K562 (cell line): ENCODE data around the gene TIMM22. TPM values are rescaled to one million over a fixed set of nuclear protein-coding genes. Genes with fewer than 3 reads are reported as not detected.

Source experiments
- ATAC-seq: fragments of 200-7000 bp; cut with Tn5 transposase; 3 replicates; pipeline ENCODE4 v1.9.1; 2020; ENCODE audit warnings: moderate library complexity
- BruUV-seq: library from RNA; stranded (reverse); fragments of 400-500 nt; replicated peaks from 2 replicates; lab custom pipeline; 2021; lab: Mats Ljungman, UMichigan
- CTCF ChIA-PET: fragments of 300-600 bp; formaldehyde crosslinking; extraction: SDS; loops from one replicate; lab custom pipeline; 2021; ENCODE audit warnings: low intra/inter-chr PET ratio; lab: Yijun Ruan, JAX
- POLR2A ChIA-PET: fragments of 300-600, 350-650 bp; sonication (Branson Sonifier 250); formaldehyde crosslinking; extraction: SDS; loops from one replicate; lab custom pipeline; 2021; ENCODE audit warnings: antibody characterized with exemption, inconsistent platforms; lab: Yijun Ruan, JAX
- DNase-seq, 4 experiments: peaks; one replicate each; pipeline versions ENCODE4 v3.0.0 to v3.0.0-alpha.2; 2011 to 2018; ENCODE audit warnings: low spot score in 3 of 4, mixed read lengths in 3 of 4; ENCODE audit errors: extremely low read depth in 1 of 4
- FAIRE-seq: peaks from 2 replicates; lab custom pipeline; 2011; peaks lifted over from hg19 to GRCh38; lab: Jason Lieb, UNC
- H2AFZ ChIP-seq: 2 replicates; pipeline ENCODE4 v1.6.0; 2011; ENCODE audit warnings: low read depth, low read length, control low read depth, inconsistent platforms
- H3K27ac ChIP-seq: fragments of 200-600 bp; 3 replicates; pipeline ENCODE4 v1.8.0; 2011; ENCODE audit warnings: low read depth, mild to moderate bottlenecking, control low read depth, inconsistent platforms, low read length, moderate library complexity, mixed read lengths; ENCODE audit errors: extremely low read depth
- H3K27me3 ChIP-seq, 2 experiments: fragments of 300-600 bp in 1 of 2; 2 replicates in 1 of 2; 3 replicates in 1 of 2; pipeline versions ENCODE4 v1.6.0 to v1.8.0; 2011; ENCODE audit warnings: inconsistent platforms in 2 of 2, low read length in 2 of 2, mild to moderate bottlenecking in 1 of 2, mixed read lengths in 1 of 2, moderate library complexity in 1 of 2; ENCODE audit not compliant: control insufficient read depth in 2 of 2, insufficient read depth in 2 of 2
- H3K36me3 ChIP-seq: fragments of 300-600 bp; 3 replicates; pipeline ENCODE4 v1.8.0; 2011; ENCODE audit warnings: mild to moderate bottlenecking, low read length, inconsistent platforms; ENCODE audit not compliant: control insufficient read depth, insufficient read depth
- H3K4me1 ChIP-seq, 2 experiments: fragments of 200-600 bp in 1 of 2; replicated peaks in 1 of 2; 2 replicates in 1 of 2; 3 replicates in 1 of 2; pipeline versions ENCODE4 v1.5.1 to v1.8.0; 2011; ENCODE audit warnings: inconsistent platforms in 2 of 2, low read length in 2 of 2, mild to moderate bottlenecking in 1 of 2, mixed read lengths in 1 of 2, moderate library complexity in 1 of 2; ENCODE audit not compliant: control insufficient read depth in 2 of 2, insufficient read depth in 2 of 2
- H3K4me2 ChIP-seq: 2 replicates; pipeline ENCODE4 v1.6.1; 2011; ENCODE audit warnings: low read length, control low read depth, inconsistent platforms, mixed read lengths; ENCODE audit not compliant: insufficient read depth
- H3K4me3 ChIP-seq: fragments of 200-600 bp; sonication (generic), shearing (Covaris generic); 2 replicates; pipeline ENCODE4 v1.5.1; 2016; ENCODE audit warnings: control low read depth, inconsistent platforms
- H3K79me2 ChIP-seq: fragments of 200-600 bp; 3 replicates; pipeline ENCODE4 v1.8.0; 2011; ENCODE audit warnings: low read length, inconsistent platforms; ENCODE audit not compliant: control insufficient read depth, insufficient read depth
- H3K9ac ChIP-seq, 2 experiments: 2 replicates each; pipeline versions ENCODE4 v1.6.0 to v1.6.1; 2011; ENCODE audit warnings: low read depth in 2 of 2, low read length in 2 of 2, control low read depth in 1 of 2, inconsistent platforms in 1 of 2, mild to moderate bottlenecking in 1 of 2, mixed read lengths in 1 of 2; ENCODE audit not compliant: insufficient read depth in 1 of 2
- H3K9me1 ChIP-seq: one replicate; pipeline ENCODE4 v1.6.0; 2011; ENCODE audit warnings: inconsistent platforms, mild to moderate bottlenecking, low read length, moderate library complexity; ENCODE audit not compliant: control insufficient read depth, insufficient read depth
- H3K9me3 ChIP-seq: replicated peaks from 2 replicates; pipeline ENCODE4 v1.5.1; 2011; ENCODE audit warnings: low read depth, low read length, inconsistent platforms; ENCODE audit not compliant: control insufficient read depth, insufficient read depth
- H4K20me1 ChIP-seq: replicated peaks from 2 replicates; pipeline ENCODE4 v1.6.1; 2011; ENCODE audit warnings: low read length, inconsistent platforms, mixed read lengths; ENCODE audit not compliant: control insufficient read depth, insufficient read depth
- HMBOX1 ChIP-seq: sonication (generic); IDR thresholded peaks from 2 replicates; pipeline ENCODE4 v1.6.1; 2016
- MGA ChIP-seq: fragments of 450-650 bp; IDR thresholded peaks from 2 replicates; pipeline ENCODE4 v1.6.1; 2016; ENCODE audit warnings: mild to moderate bottlenecking, moderate library complexity
- PHTF2 ChIP-seq: fragments of 250-450 bp; sonication (Bioruptor Pico); IDR thresholded peaks from 2 replicates; pipeline ENCODE4 v1.5.0; 2021; ENCODE audit warnings: mild to moderate bottlenecking
- RBM15 ChIP-seq: fragments of 200-400 bp; formaldehyde crosslinking; IDR thresholded peaks from 2 replicates; pipeline ENCODE4 v1.6.1; 2018; ENCODE audit warnings: mild to moderate bottlenecking, low read length, moderate library complexity; ENCODE audit not compliant: insufficient read depth
- RBM34 ChIP-seq: fragments of 200-400 bp; formaldehyde crosslinking; IDR thresholded peaks from 2 replicates; pipeline ENCODE4 v1.6.1; 2018; ENCODE audit warnings: low read length, borderline replicate concordance; ENCODE audit not compliant: insufficient read depth
- TEAD4 ChIP-seq, 2 experiments: sonication (generic) in 1 of 2; formaldehyde crosslinking in 1 of 2; IDR thresholded peaks; 2 replicates each; pipeline versions ENCODE4 v1.6.1 to v1.8.0; 2012 to 2022; ENCODE audit warnings: borderline replicate concordance in 1 of 2, inconsistent platforms in 1 of 2, low read length in 1 of 2, mild to moderate bottlenecking in 1 of 2, missing genetic modification reagents in 1 of 2
- THAP7 ChIP-seq: fragments of 250-450 bp; sonication (Bioruptor Pico); IDR thresholded peaks from 2 replicates; pipeline ENCODE4 v1.5.0; 2021
- ZKSCAN3 ChIP-seq: fragments of 250-450 bp; sonication (Bioruptor Pico); IDR thresholded peaks from 2 replicates; pipeline ENCODE4 v1.4.0; 2020
- ZNF354B ChIP-seq: fragments of 250-450 bp; sonication (Bioruptor Pico); IDR thresholded peaks from 2 replicates; pipeline ENCODE4 v1.4.0; 2020
- WGBS: fragments of 100-300 bp; shearing (Covaris generic); methylation state at CpG from one replicate; pipeline ENCODE4 v1.1.6; 2016; ENCODE audit warnings: low coverage, mixed read lengths; ENCODE audit not compliant: insufficient coverage; ENCODE audit errors: missing lambda C conversion rate; 5-methylcytosine and 5-hydroxymethylcytosine counted together
- in situ Hi-C: fragments of 300-500 bp; cut with MboI; formaldehyde crosslinking; loops from 4 replicates; pipeline ENCODE4 v1.15.0; 2018; ENCODE audit warnings: inconsistent platforms, mixed read lengths
- intact Hi-C: fragments of 100-400 bp; cut with micrococcal nuclease; formaldehyde crosslinking; loops from 2 replicates; pipeline ENCODE4 v1.14.2; 2022
- polyA plus RNA-seq, 8 experiments: library from polyadenylated mRNA; depleted of rRNA in 4 of 8; stranded (reverse) in 5 of 8; unstranded in 3 of 8; fragments of >200 nt; fragmentation: Nextera tagmentation in 2 of 8; fragmentation: Illumina TruSeq in 1 of 8; extraction: Ambion mirVana in 2 of 8; extraction: Trizol in 1 of 8; gene quantifications; 2 replicates each; pipeline versions ENCODE4 v1.2.1 to v1.2.3, GENCODE V29; 2011 to 2014; ENCODE audit warnings: inconsistent platforms in 1 of 8, missing spikeins in 1 of 8
- total RNA-seq, 7 experiments: library from RNA; depleted of rRNA in 6 of 7; stranded (reverse); fragments of >200 nt in 6 of 7; fragmentation: Illumina TruSeq in 2 of 7; extraction: Trizol in 2 of 7; gene quantifications; 2 replicates each; pipeline versions ENCODE4 v1.2.1 to v1.2.3, GENCODE V29; 2011 to 2021; ENCODE audit warnings: low replicate concordance in 1 of 7

Gene TIMM22
- total and polyA plus RNA-seq, 9 of the 15 experiments (the other 6 are each of a cell fraction or from before 2014, with no cell fraction given) = 5.9 to 14.1 (median 10.3) TPM

- in situ Hi-C loops (no loop called here), intact Hi-C loops (no loop called here)
- Histone ChIP-seq H3K4me2 (no peak overlapping the region), H2AFZ (no peak overlapping the region), H3K4me3 (no peak overlapping the region), H3K9ac (no peak overlapping the region), H3K27me3 (peaks cover 12 to 50% of the 10 kb centered on the region in 2 experiments; a peak in 4 of 5 replicates), H3K9me3 (no peaks in the 10 kb centered on the region), H3K79me2 (no peaks in the 10 kb centered on the region), H3K9me1 (no peaks in the 10 kb centered on the region), H3K36me3 (no peaks in the 10 kb centered on the region), H4K20me1 (no peaks in the 10 kb centered on the region), H3K4me1 (no peaks in the 10 kb centered on the region), H3K27ac (no peak overlapping the region)
- DNase-seq = no peak
- ChIA-PET POLR2A (interaction anchor here (1.0 kb wide), 1 partner anchor 29 kb away, joined by 3 read pairs; no protein-coding TSS in a partner anchor), CTCF (no interaction called here)
- TF ChIP-seq TEAD4 (IDR thresholded peaks at IDR 0.05; ENCODE audit: low read length) = no peak
- no peak for TF ChIP-seq TEAD4 (CRISPR knock-in tag; IDR thresholded peaks at IDR 0.05; ENCODE audit: borderline replicate concordance)
- no peak for TF ChIP-seq HMBOX1
- no peak for TF ChIP-seq ZNF354B (CRISPR knock-in tag)
- no peak for TF ChIP-seq MGA
- TF ChIP-seq RBM15 = no peak
- TF ChIP-seq ZKSCAN3 (CRISPR knock-in tag) = no peak
- no peak for TF ChIP-seq RBM34
- no peak for TF ChIP-seq PHTF2 (CRISPR knock-in tag)
- no peak for TF ChIP-seq THAP7
- no peak for FAIRE-seq
- ATAC-seq = no peak
- WGBS = 14% methylated on average over 10 of the region's 11 CpGs
- BruUV-seq = no TSS peak
Observed at GRCh38 chr17:962670-963069, 34.3 kb upstream of the TIMM22 start.
